HCT116 (cell line): ENCODE measurements around the gene IGFBP6. TPM values are rescaled to one million over a fixed set of nuclear protein-coding genes. Genes with fewer than 3 reads are reported as not detected.

Experiments used
- ATAC-seq: fragments of 200-7000 bp; cut with Tn5 transposase; 2 replicates; pipeline ENCODE4 v1.9.1; 2020; ENCODE audit warnings: mild to moderate bottlenecking, moderate library complexity
- BruUV-seq: library from RNA; stranded (reverse); fragments of 400-500 nt; replicated peaks from 2 replicates; lab custom pipeline; 2021; lab: Mats Ljungman, UMichigan
- CTCF ChIA-PET: fragments of 300-600 bp; sonication (Branson Sonifier 250); formaldehyde crosslinking; loops from one replicate; lab custom pipeline; 2021; ENCODE audit warnings: antibody characterized with exemption; lab: Charles Lee
- POLR2A ChIA-PET: fragments of 300-600, 350-600 bp; sonication (Branson Sonifier 250); formaldehyde crosslinking; loops from one replicate; lab custom pipeline; 2021; ENCODE audit warnings: antibody characterized with exemption; lab: Charles Lee
- RAD21 ChIA-PET, 2 experiments: fragments of 300-600 bp; sonication (Branson Sonifier 250); formaldehyde crosslinking; loops; one replicate each; lab custom pipeline; 2023; ENCODE audit warnings: low total read pairs in 2 of 2; ENCODE audit not compliant: uncharacterized antibody in 2 of 2, unreplicated experiment in 2 of 2, low non-redundant PET in 1 of 2; lab: Charles Lee
- DNase-seq: peaks from one replicate; pipeline ENCODE4 v3.0.0-alpha.2; 2010; ENCODE audit warnings: low read depth, low spot score
- H2AFZ ChIP-seq: fragments of 200-600 bp; shearing (Covaris generic), sonication (generic); 2 replicates; pipeline ENCODE4 v1.6.1; 2017; ENCODE audit warnings: low read depth, mixed run types, mixed read lengths, antibody characterized with exemption, low read length; ENCODE audit not compliant: poor library complexity, severe bottlenecking
- H3K27ac ChIP-seq: 2 replicates; pipeline ENCODE4 v1.5.1; 2012; ENCODE audit warnings: low read depth, low read length
- H3K27me3 ChIP-seq: fragments of 200-600 bp; sonication (generic); 2 replicates; pipeline ENCODE4 v1.6.1; 2016; ENCODE audit warnings: mixed run types, low read length, mixed read lengths; ENCODE audit not compliant: insufficient read depth
- H3K36me3 ChIP-seq, 2 experiments: fragments of 200-500 bp in 1 of 2; fragments of 200-600 bp in 1 of 2; sonication (Bioruptor generic) in 1 of 2; sonication (generic) in 1 of 2; 2 replicates each; pipeline versions ENCODE4 v1.5.1 to v1.6.1; 2014 to 2016; ENCODE audit warnings: low read length in 2 of 2, inconsistent platforms in 1 of 2, mixed read lengths in 1 of 2, mixed run types in 1 of 2; ENCODE audit not compliant: insufficient read depth in 2 of 2, control insufficient read depth in 1 of 2
- H3K4me1 ChIP-seq, 2 experiments: fragments of 200-600 bp in 1 of 2; sonication (generic) in 1 of 2; 2 replicates each; pipeline versions ENCODE4 v1.5.1 to v1.6.1; 2012 to 2017; ENCODE audit warnings: low read length in 2 of 2, inconsistent platforms in 1 of 2, mild to moderate bottlenecking in 1 of 2, mixed read lengths in 1 of 2, mixed run types in 1 of 2, moderate library complexity in 1 of 2; ENCODE audit not compliant: insufficient read depth in 2 of 2, control insufficient read depth in 1 of 2
- H3K4me2 ChIP-seq: fragments of 200-600 bp; sonication (generic); 2 replicates; pipeline ENCODE4 v1.6.1; 2017; ENCODE audit warnings: mixed run types, low read length, mixed read lengths
- H3K4me3 ChIP-seq, 2 experiments: fragments of 200-600 bp in 1 of 2; sonication (generic) in 1 of 2; replicated peaks in 1 of 2; 2 replicates each; pipeline ENCODE4 v1.5.1; 2011 to 2016; ENCODE audit warnings: low read length in 2 of 2, control low read depth in 1 of 2, low read depth in 1 of 2, mild to moderate bottlenecking in 1 of 2, mixed read lengths in 1 of 2, mixed run types in 1 of 2
- H3K79me2 ChIP-seq: fragments of 200-600 bp; sonication (generic); 2 replicates; pipeline ENCODE4 v1.6.1; 2017; ENCODE audit warnings: mild to moderate bottlenecking, mixed run types, low read length, moderate library complexity, mixed read lengths; ENCODE audit not compliant: insufficient read depth
- H3K9ac ChIP-seq: fragments of 200-600 bp; sonication (generic); 2 replicates; pipeline ENCODE4 v1.6.1; 2016; ENCODE audit warnings: low read length, mixed read lengths
- H3K9me2 ChIP-seq: fragments of 200-600 bp; sonication (generic), shearing (Covaris generic); 2 replicates; pipeline ENCODE4 v1.6.1; 2017; ENCODE audit warnings: mixed run types, mild to moderate bottlenecking, moderate library complexity; ENCODE audit not compliant: insufficient read depth
- H3K9me3 ChIP-seq, 2 experiments: fragments of 200-500 bp in 1 of 2; fragments of 200-600 bp in 1 of 2; sonication (Bioruptor generic) in 1 of 2; sonication (generic) in 1 of 2; 2 replicates each; pipeline ENCODE4 v1.6.1; 2014 to 2017; ENCODE audit warnings: low read length in 2 of 2, mixed read lengths in 2 of 2, inconsistent platforms in 1 of 2, low read depth in 1 of 2, mild to moderate bottlenecking in 1 of 2, mixed run types in 1 of 2, moderate library complexity in 1 of 2; ENCODE audit not compliant: control insufficient read depth in 1 of 2, insufficient read depth in 1 of 2
- H4K20me1 ChIP-seq: fragments of 200-600 bp; sonication (generic), shearing (Covaris generic); 2 replicates; pipeline ENCODE4 v1.6.1; 2017; ENCODE audit warnings: mixed run types, mild to moderate bottlenecking, moderate library complexity; ENCODE audit not compliant: insufficient read depth
- EZH2 ChIP-seq: fragments of 200-600 bp; sonication (generic); IDR thresholded peaks from 2 replicates; pipeline ENCODE4 v1.6.1; 2017; ENCODE audit warnings: antibody characterized with exemption, mixed run types
- EZH2phosphoT487 ChIP-seq: fragments of 200-600 bp; IDR thresholded peaks from 2 replicates; pipeline ENCODE4 v1.6.1; 2018; ENCODE audit warnings: antibody characterized with exemption, borderline replicate concordance
- POLR2AphosphoS5 ChIP-seq: IDR thresholded peaks from 2 replicates; pipeline ENCODE4 v1.6.1; 2011; ENCODE audit warnings: mild to moderate bottlenecking, low read depth, low read length, moderate library complexity
- SIN3A ChIP-seq: IDR thresholded peaks from 2 replicates; pipeline ENCODE4 v1.6.1; 2012; ENCODE audit warnings: low read depth
- intact Hi-C: fragments of 100-400 bp; cut with micrococcal nuclease; formaldehyde crosslinking; loops from 2 replicates; pipeline ENCODE4 v1.10.0; 2022
- total RNA-seq: library from RNA; stranded (reverse); gene quantifications from one replicate; pipeline ENCODE4 v1.2.1, GENCODE V29; 2021; ENCODE audit not compliant: unreplicated experiment

The IGFBP6 gene
- total RNA-seq, 1 experiment from 2014 or later: 83.4 TPM

DNA sequence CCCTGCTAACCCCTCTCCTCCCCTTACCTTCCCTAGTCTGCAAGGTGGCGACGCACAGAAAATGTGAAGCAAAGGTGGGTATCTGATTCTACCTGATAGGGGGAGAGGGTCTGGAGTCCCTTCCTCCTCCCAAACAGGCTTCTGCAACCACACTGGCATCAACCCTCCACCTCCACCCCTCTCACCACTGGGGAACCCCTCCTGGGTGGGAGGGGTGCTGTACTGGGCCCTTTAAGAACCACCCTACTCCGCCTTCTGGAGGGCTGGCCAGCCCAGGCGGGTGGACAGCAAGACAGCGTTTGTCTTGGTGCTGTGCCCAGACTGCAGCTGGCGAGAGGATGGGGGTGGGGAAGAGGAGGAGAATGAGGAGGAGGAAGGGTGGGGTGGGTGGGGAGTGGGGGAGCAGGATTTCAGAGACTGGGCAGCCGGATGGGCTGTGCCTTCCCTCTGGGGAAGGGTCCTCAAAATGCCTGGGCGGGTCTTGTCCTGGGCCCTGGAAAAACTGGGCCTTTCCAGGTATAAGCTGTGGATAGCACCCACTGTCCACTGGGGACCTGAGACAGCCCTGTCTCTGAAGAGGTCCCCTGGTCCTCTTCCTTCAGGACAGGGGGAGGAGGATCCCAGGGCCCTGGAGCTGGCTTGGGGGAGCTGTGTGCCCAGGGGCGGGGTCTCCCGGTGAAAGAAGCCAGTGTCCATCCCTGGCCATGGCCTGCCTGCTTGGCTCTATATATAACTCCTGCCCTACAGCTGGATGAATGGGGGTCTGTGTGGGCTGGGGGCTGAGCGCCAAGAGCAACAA is 44.8 kb upstream of the IGFBP6 start:
- H3K27ac ChIP-seq: peak overlapping the region; percentile 92
- TF ChIP-seq EZH2phosphoT487 (no peak), EZH2 (no peak), POLR2AphosphoS5 (peak; percentile 41; the same call in 1 of the 2 replicates), SIN3A (no peak)
- ChIA-PET CTCF (interaction anchor here (0.7 to 3.5 kb wide), 9 partner anchors 8 to 145 kb away, joined by 3 to 36 read pairs (median 4); partner anchors contain the start of gene SPRYD3), RAD21 (interaction anchor here in 1 of 2 experiments (0.6 to 1.0 kb wide), 2 partner anchors 47 to 164 kb away, joined by 3 to 4 read pairs; partner anchors contain the start of gene EIF4B), POLR2A (interaction anchor here (0.6 to 1.9 kb wide), 3 partner anchors 26 to 861 kb away, joined by 4 to 7 read pairs (median 6); partner anchors contain the start of genes KRT80 and SPRYD3)
- H3K36me3 ChIP-seq: no peaks in the 10 kb centered on the region
- peak overlapping the region; percentile 97 for H3K4me2 ChIP-seq
- H3K9me2 ChIP-seq: no peaks in the 10 kb centered on the region
- H4K20me1 ChIP-seq: no peaks in the 10 kb centered on the region
- H3K79me2 ChIP-seq: peaks cover 23% of the 10 kb centered on the region; the same call in 1 of the 2 replicates
- no peak for ATAC-seq
- peaks cover 59 to 75% of the 10 kb centered on the region in 2 experiments for H3K4me1 ChIP-seq
- no peak overlapping the region for H2AFZ ChIP-seq
- H3K9ac ChIP-seq: peak overlapping the region; percentile 88
- intact Hi-C loops: no loop called here
- peak overlapping the region; percentile 11 to 81; a peak in 3 of 4 replicates for H3K4me3 ChIP-seq
- BruUV-seq: no TSS peak
- no peaks in the 10 kb centered on the region for H3K9me3 ChIP-seq
- DNase-seq: no peak
- H3K27me3 ChIP-seq: no peaks in the 10 kb centered on the region
